GM18505 (cell line): ENCODE data around the gene GRK3.

ENCODE experiments used
- ATAC-seq: cut with Tn5 transposase; IDR thresholded peaks from one replicate; pipeline ENCODE4 v1.9.1; 2021; ENCODE audit not compliant: unreplicated experiment
- POLR2A ChIP-seq: IDR thresholded peaks from 4 replicates; pipeline ENCODE4 v1.6.1; 2011; ENCODE audit warnings: borderline replicate concordance; ENCODE audit not compliant: insufficient read depth, insufficient read length; ENCODE audit errors: extremely low read depth

The GRK3 gene

DNA sequence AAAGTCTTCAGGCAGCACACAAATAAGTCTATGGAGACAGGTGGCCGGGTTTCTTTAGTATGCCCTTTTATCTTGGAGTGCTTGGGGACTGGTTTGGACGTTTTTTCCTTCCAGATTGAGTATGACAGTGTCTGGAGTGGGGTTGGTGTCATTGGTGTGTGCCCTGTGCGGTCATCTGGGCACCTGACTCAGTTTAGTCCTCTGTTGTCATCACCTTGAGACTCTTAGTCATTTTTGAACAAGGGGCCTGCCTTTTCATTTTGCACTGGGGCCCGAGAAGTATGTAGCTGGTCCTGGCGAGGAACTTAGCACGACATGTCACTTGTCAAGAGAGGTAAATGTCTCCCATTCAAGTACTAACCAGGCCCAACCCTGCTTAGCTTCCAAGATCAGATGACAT is 150.3 kb downstream of the GRK3 start:
- TF ChIP-seq POLR2A = no peak
- no peak for ATAC-seq

DNA sequence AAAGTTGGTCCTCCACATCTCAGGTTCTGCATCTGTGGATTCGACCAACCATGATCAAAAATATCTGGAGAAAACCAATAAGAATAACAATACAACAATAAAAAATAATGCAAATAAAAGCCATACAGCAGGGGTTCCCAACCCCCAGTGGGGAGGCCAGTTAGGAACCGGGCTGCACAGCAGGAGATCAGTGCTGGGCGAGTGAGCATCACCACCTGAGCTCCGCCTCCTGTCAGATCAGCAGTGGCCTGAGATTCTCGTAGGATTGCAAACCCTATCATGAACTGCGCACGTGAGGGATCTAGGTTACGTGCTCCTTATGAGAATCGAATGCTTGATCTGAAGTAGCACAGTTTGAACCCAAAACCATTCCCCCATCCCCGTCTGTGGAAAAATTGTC is 152.2 kb downstream of the GRK3 start:
- no peak for TF ChIP-seq POLR2A
- no peak for ATAC-seq

DNA sequence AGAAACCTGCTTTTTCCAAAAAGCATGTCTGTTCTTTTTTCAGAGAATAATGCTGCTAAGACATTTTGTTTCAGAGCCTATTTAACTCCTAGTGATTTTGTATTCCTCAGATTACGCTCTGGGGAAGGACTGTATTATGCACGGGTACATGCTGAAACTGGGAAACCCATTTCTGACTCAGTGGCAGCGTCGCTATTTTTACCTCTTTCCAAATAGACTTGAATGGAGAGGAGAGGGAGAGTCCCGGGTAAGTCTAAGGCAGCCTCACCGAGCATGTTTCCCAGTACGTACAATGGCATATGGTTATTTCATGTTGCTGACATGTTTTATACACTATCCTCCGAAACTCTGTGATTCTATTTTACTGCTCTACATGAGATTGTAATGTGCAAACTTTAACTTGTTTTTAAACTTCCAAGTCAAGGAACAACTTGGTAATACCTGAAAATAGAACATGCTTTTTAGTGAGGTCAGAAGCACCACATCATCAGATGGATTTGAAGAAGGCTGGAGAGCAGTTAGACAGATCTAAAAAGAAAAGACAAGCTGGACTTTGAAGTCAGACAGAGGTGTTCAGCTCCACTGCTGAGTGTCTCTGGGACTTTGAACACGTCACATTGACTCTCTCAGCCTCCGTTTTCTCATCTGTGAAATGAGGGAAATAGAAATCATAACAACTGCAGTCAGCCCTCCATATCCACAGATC is 153.8 kb downstream of the GRK3 start:
- no peak for ATAC-seq
- TF ChIP-seq POLR2A = no peak

DNA sequence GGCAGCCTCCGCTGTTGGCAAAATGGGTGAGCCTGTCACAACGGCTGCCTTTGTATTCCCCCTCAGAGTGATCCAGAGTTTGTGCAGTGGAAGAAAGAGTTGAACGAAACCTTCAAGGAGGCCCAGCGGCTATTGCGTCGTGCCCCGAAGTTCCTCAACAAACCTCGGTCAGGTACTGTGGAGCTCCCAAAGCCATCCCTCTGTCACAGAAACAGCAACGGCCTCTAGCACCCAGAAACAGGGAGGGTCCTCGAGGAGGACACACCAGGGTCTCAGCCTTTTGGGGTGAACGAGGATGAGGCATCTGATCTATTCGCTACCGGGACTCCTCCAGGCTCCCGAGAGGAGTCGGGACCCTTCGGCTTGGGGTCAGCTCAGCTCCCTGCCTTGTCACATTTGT is 157.7 kb downstream of the GRK3 start:
- TF ChIP-seq POLR2A = no peak
- no peak for ATAC-seq

DNA sequence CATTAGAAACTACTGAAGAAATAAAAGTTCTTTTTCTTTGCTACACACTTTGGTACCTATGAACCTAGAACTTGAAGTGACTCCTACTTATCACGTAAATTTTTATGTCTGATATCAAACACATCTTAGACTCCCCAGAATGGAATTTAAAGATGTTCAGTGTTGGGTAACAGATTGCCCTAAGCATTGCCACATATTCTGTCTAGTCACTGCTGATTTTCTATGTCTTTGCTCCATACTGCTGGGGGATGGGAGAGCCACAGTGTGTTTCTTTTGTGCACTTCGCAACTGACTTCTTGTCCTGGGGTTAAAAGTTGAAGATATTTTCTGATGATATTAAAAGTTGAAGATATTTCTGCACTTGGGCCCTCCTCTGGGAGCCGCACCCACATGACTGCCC is 158.2 kb downstream of the GRK3 start:
- TF ChIP-seq POLR2A = no peak
- ATAC-seq = no peak

DNA sequence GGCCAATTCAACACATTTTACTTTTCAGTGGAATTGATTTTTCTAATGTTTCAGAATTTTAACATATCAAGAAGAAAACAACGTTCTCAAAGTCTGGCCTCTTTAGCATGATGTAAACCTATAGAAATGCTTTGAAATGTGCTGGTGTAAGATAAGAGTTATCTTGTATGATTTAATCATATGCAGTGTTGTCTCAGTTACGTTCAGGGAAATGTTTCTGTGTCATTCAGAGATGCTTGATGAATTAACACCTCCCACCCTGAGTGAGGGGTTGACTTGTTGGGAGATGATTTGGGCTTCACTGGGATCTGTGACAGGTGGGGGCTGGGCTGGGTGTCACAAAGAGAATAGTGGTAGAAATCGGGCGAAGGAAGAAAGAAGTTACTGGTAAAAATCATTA is 161.8 kb downstream of the GRK3 start:
- no peak for ATAC-seq
- no peak for TF ChIP-seq POLR2A

DNA sequence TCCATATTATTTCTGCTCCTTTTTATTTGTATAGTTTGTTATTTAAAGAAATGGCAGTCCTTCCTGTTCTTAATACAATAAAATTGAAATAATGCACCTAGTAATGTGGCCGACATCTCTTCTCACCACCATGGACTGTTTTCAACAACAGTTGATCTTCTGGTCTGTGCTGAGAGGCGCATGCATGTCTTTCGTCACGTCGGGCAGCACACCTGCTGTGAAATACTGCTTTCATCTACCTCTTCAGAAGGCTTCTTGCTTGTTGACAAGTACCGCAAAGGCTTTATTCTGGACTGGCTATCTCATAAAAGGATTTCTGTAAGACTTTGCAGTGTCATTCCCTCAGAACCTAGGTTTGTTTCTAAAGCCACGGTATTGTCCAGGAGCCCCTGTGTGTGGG is 163.6 kb downstream of the GRK3 start:
- TF ChIP-seq POLR2A = no peak
- ATAC-seq = no peak

DNA sequence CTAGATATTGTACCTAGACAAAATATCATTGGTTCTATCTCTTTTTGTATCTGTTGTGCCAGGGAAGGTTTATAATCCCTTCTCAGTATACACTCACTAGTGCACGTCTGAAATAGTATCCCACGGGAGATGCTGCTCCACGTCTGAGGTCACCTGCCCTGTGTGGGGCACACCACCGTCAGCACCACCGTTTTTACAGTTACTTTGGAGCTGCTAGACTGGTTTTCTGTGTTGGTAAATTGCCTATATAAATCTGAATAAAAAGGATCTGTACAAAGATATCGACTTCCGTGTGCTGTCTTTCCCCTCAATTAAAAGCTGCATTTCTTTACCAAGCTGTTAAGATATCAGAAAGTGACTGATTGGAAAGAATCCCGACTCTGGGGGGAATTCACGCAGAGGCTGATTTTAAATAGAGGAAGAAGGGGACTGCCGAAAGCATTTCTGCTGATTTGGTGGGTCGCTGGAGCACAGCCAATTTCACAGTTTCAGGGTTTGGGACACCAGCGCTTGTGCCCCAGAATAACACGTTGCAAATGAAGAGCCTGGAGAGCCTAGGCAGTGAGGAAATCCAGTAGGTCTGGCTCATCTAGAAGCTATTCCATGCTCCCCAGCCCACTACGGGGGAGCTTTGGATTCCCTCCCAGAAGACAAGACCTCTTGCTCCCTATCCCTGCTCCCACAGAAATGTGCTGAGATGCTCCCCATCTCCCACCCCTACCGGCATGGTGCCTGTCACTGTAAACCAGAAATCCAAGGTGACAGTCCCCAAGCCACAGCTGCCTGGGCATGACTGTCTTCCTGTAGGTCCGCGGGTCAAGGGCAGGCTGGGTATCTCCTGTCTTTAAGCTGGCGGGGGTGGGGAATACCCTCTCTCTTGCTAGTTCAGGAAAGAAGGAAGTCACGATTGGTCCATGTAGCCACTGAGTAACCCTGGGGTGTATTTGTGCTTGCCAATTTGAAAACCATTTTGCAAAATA is 164.8 kb downstream of the GRK3 start:
- no peak for TF ChIP-seq POLR2A
- ATAC-seq = no peak

DNA sequence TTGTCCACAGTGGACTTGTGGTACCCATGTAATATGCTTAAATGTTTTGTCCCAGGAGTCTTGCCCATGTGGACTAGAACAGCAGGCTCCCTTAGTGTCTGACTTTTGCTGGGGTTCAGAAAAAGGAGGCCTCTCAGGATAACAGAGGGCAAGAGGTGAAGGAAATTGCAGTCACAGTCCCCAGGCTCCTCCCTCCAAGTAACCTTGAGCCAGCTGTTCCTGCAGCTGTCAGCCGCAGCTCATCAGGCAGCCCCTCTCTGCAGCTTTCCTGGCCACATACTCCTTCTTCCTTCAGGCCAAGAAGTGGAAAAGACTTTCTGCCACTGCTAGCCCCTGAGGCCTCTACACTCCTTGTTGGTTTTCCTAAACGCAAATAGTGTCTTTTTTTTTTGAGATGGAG is 171.2 kb downstream of the GRK3 start:
- no peak for ATAC-seq
- no peak for TF ChIP-seq POLR2A

DNA sequence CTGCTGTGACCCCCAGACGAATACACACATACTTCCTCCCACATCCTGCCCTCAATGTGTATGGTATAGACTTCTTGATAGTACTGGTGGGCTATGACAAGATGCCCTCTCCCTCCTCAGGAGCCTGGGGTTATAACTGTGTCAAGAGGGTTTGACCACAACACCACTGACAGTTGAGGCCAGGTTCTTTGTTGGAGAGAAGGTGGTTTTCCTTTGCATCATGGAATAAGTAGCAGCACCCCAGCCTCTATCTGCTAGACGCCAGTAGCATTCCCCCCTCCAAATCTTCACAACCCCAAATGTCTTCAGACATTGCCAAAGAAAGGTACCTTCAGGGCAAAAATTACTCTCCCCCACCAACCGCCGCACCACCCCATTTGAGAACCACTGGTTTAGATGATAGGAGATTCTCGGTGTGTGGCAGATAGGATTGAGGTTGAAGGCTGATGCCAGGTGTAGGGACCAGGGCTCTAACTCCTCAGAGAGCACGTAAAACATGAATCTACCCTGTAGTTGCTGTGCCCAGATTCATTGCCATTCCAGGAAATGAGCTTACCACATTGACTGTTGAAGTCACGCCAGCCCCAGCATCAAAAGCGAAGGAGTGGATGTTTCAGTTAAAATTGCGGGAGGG is 172.0 kb downstream of the GRK3 start:
- no peak for TF ChIP-seq POLR2A
- no peak for ATAC-seq

DNA sequence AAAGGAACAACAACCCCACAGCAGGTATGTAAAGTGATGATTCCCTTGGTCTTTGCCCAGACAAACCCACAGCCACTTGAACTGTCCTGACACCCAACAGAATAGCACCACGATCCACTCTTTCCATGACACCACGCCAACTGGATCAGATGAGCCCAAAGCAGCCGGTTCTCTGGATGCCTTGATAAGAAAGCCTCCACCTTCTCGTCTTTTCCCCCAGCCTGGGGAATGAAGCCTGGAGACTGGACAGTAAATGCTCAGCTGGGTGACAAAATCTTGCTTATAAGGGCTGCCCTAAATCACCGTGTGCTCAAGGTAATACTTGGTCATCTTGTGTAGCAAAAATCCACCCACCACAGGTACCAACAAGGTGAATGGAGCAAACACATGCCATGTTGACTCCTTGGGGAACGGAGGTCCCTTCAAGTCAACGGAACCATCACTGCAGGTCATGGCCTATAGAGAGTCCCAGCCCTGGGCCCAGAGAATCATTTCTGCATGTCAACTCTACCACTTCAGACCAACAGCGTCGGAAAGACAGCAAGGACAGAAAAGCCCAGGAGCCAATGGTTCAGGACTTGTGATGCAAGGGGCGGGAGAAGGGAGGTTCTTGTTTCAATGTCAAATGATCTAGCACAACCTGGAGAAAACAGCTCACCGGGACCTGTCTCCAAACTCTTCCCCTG is 175.3 kb downstream of the GRK3 start:
- ATAC-seq = no peak
- TF ChIP-seq POLR2A = no peak

DNA sequence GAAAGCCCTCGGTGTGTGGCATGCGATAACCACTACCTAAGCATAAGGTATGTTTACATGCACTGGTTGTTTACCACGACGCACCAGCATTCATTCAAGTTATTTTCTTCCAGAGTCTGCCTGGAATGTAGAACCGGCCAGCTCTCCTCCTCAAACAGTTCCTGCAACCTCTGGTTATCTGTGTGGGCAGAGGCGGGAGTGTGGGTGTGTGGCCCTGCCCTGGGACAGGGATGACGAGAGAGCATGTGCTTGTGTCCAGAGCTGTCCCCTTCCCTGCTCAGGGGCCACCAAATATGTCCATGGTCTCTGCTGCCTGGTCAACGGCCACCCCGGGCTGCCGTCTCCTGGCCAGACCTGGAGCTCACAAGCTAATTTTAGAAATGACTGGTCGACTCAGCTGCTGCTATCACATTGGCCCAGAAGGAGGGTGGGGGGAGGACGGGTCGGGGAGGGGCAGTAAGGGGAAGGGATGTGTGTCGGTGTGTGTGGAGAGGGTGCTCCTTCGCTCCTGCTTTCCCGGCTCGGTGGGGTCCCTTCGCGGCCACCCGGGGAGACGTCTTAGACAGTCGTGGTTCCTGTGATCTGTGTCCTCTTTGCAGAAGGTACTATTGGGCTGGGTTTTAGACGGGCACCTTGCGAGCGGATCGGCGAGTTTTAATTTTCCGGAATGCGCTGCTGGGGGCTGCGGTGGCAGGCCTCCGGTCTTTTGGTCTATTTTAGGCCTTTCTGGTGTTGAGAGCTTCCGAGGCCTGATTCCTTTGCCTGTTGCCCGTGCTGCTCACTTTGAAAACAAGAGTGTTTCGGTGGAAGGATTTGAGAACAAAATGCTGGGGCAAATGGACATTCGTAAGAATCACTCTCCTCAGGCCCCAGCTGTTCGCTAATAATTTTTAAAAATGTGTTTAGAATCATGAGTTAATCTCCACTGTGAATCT is 177.5 kb downstream of the GRK3 start, which contains the start of gene MYO18B:
TSS of gene MYO18B (plus strand) at position 497 of the 935 bp plus-strand sequence. CDS start 18,905 bp downstream, outside the sequence.
- no peak for TF ChIP-seq POLR2A
- ATAC-seq = no peak
